KMS-11 (cell line): Measurements from ENCODE around the gene COMMD8.

Experiments
- H2AFZ ChIP-seq: fragments of 200-600 bp; sonication (generic); 2 replicates; pipeline ENCODE4 v1.6.1; 2016; ENCODE audit warnings: antibody characterized with exemption, mixed run types, low read depth
- H3K27ac ChIP-seq: fragments of 200-600 bp; sonication (generic); 2 replicates; pipeline ENCODE4 v1.6.1; 2016; ENCODE audit warnings: mild to moderate bottlenecking, mixed run types
- H3K27me3 ChIP-seq: fragments of 200-600 bp; sonication (generic); 2 replicates; pipeline ENCODE4 v1.6.1; 2017; ENCODE audit warnings: mild to moderate bottlenecking, low read depth, mixed run types, moderate library complexity; ENCODE audit not compliant: insufficient read depth
- H3K36me3 ChIP-seq: fragments of 200-600 bp; sonication (generic); 2 replicates; pipeline ENCODE4 v1.6.1; 2017; ENCODE audit warnings: mild to moderate bottlenecking, mixed run types; ENCODE audit not compliant: insufficient read depth
- H3K4me1 ChIP-seq: fragments of 200-600 bp; sonication (generic); 2 replicates; pipeline ENCODE4 v1.6.1; 2016; ENCODE audit warnings: mild to moderate bottlenecking, low read depth, mixed run types; ENCODE audit not compliant: poor library complexity, severe bottlenecking
- H3K4me2 ChIP-seq: fragments of 200-600 bp; sonication (generic); 2 replicates; pipeline ENCODE4 v1.7.0; 2016; ENCODE audit warnings: mild to moderate bottlenecking, mixed run types
- H3K4me3 ChIP-seq: fragments of 200-600 bp; sonication (generic); IDR thresholded peaks from 2 replicates; pipeline ENCODE4 v1.6.1; 2017; ENCODE audit warnings: low read depth, low read length, mixed read lengths; ENCODE audit not compliant: insufficient read depth
- H3K79me2 ChIP-seq: fragments of 200-600 bp; sonication (generic); 2 replicates; pipeline ENCODE4 v1.6.1; 2016; ENCODE audit warnings: low read depth, mixed run types; ENCODE audit not compliant: insufficient read depth
- H3K9ac ChIP-seq: fragments of 200-600 bp; sonication (generic); 2 replicates; pipeline ENCODE4 v1.6.1; 2016; ENCODE audit warnings: mild to moderate bottlenecking, mixed run types
- H4K20me1 ChIP-seq: fragments of 200-600 bp; sonication (generic); 2 replicates; pipeline ENCODE4 v1.6.1; 2016; ENCODE audit warnings: mild to moderate bottlenecking, mixed run types; ENCODE audit not compliant: insufficient read depth
- TF ChIP-seq, protein P1 (sequence below): fragments of 200-600 bp; sonication (generic); conservative IDR thresholded peaks from 2 replicates; pipeline ENCODE4 v1.6.1; 2017; ENCODE audit warnings: low read depth, mild to moderate bottlenecking, antibody characterized with exemption, low read length, moderate library complexity, mixed read lengths

Gene COMMD8

DNA sequence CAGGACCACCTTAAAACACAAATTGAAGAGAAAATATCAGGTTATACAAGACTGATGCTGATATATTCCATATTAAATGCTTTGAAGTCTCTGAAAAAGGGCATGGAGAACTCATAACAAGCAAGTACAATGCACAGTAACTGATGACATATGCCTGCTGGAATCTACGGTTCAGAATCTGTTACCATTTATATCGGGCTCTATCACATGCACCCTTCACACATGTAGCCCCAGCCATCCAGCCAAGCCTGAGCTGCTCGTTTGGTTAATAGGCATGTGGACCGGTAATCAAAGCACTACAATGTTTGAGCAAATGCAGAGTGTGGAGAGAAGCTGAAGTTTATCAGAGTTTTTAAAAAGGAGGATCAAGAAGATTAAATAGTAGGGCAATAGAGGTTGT is 11.8 kb downstream of the COMMD8 start:
- H3K4me1 ChIP-seq: no peaks in the 10 kb centered on the region
- no peaks in the 10 kb centered on the region for H3K27me3 ChIP-seq
- no peaks in the 10 kb centered on the region for H4K20me1 ChIP-seq
- TF ChIP-seq, protein P1, sequence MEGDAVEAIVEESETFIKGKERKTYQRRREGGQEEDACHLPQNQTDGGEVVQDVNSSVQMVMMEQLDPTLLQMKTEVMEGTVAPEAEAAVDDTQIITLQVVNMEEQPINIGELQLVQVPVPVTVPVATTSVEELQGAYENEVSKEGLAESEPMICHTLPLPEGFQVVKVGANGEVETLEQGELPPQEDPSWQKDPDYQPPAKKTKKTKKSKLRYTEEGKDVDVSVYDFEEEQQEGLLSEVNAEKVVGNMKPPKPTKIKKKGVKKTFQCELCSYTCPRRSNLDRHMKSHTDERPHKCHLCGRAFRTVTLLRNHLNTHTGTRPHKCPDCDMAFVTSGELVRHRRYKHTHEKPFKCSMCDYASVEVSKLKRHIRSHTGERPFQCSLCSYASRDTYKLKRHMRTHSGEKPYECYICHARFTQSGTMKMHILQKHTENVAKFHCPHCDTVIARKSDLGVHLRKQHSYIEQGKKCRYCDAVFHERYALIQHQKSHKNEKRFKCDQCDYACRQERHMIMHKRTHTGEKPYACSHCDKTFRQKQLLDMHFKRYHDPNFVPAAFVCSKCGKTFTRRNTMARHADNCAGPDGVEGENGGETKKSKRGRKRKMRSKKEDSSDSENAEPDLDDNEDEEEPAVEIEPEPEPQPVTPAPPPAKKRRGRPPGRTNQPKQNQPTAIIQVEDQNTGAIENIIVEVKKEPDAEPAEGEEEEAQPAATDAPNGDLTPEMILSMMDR: no peak
- H3K9ac ChIP-seq: no peak overlapping the region
- no peaks in the 10 kb centered on the region for H3K36me3 ChIP-seq
- no peak overlapping the region for H3K4me3 ChIP-seq
- H3K27ac ChIP-seq: no peak overlapping the region
- H2AFZ ChIP-seq: no peak overlapping the region
- H3K4me2 ChIP-seq: no peak overlapping the region
- no peaks in the 10 kb centered on the region for H3K79me2 ChIP-seq

DNA sequence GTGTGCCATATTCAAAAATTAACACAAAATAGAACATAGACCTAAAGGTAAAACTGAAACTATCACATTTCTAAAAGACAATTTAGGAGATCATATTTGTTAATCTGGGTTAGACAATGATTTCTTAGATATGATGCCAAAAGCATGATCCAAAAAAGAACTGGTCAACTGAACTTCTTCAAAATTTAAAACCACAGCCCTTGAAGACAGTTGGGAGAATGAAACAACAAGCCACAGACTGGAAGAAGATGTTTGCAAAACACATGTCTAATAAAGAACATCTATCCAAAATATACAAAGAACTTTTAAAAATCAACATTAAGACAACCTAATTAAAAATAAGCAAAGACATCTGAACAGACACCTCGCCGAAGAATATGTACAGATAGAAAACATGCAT is 19.5 kb downstream of the COMMD8 start:
- Histone ChIP-seq H3K36me3 (no peaks in the 10 kb centered on the region), H3K4me1 (no peaks in the 10 kb centered on the region), H3K4me2 (no peak overlapping the region), H3K27me3 (no peaks in the 10 kb centered on the region), H3K27ac (no peak overlapping the region), H4K20me1 (no peaks in the 10 kb centered on the region), H3K79me2 (no peaks in the 10 kb centered on the region), H2AFZ (no peak overlapping the region), H3K9ac (no peak overlapping the region), H3K4me3 (no peak overlapping the region)
- TF ChIP-seq, protein P1: no peak

DNA sequence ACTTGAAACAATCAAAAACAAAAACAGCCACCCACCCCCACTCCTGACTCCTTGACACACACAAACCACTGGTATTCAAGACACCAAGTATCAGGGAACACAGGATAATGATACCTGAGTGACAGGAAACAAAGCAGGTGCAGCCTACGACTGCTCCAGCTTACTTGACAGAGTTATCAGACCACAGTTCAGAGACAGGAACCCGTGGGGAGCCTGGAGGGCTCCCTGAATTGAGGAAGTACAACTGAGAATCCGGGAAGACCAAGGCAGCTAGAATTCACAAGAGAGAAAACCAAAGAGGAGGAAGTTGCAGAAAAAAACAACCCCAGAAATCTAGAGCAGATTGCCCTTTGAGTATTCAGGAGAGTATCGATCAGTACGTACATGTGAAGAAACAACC is 20.5 kb downstream of the COMMD8 start:
- no peaks in the 10 kb centered on the region for H3K27me3 ChIP-seq
- H3K4me1 ChIP-seq: no peaks in the 10 kb centered on the region
- H2AFZ ChIP-seq: no peak overlapping the region
- no peak overlapping the region for H3K4me2 ChIP-seq
- no peaks in the 10 kb centered on the region for H3K36me3 ChIP-seq
- H3K79me2 ChIP-seq: no peaks in the 10 kb centered on the region
- TF ChIP-seq, protein P1: no peak
- no peak overlapping the region for H3K27ac ChIP-seq
- H3K4me3 ChIP-seq: no peak overlapping the region
- H3K9ac ChIP-seq: no peak overlapping the region
- no peaks in the 10 kb centered on the region for H4K20me1 ChIP-seq

DNA sequence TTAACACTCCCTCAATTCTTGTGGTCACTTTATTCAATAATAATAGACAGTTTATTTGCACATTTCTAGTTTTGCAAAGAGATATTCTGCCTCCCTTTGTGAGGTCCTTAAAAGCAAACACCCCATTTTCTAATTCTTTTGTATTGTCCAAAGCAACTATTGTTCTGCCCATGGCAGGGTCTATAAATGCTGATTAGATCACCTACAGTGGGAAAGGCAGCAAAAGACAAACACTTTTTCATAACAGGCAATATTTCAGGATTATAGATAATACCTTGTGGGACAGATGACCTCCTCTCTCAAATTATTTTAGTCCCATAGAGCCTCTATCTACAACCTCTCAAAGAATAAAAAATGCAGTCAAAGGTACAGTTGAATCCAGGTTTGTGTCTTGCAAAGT is 28.6 kb downstream of the COMMD8 start:
- no peak overlapping the region for H3K9ac ChIP-seq
- TF ChIP-seq, protein P1: no peak
- no peaks in the 10 kb centered on the region for H4K20me1 ChIP-seq
- H3K4me3 ChIP-seq: no peak overlapping the region
- no peaks in the 10 kb centered on the region for H3K79me2 ChIP-seq
- H3K4me1 ChIP-seq: no peaks in the 10 kb centered on the region
- H2AFZ ChIP-seq: no peak overlapping the region
- no peak overlapping the region for H3K27ac ChIP-seq
- H3K27me3 ChIP-seq: no peaks in the 10 kb centered on the region
- H3K4me2 ChIP-seq: no peak overlapping the region
- no peaks in the 10 kb centered on the region for H3K36me3 ChIP-seq

DNA sequence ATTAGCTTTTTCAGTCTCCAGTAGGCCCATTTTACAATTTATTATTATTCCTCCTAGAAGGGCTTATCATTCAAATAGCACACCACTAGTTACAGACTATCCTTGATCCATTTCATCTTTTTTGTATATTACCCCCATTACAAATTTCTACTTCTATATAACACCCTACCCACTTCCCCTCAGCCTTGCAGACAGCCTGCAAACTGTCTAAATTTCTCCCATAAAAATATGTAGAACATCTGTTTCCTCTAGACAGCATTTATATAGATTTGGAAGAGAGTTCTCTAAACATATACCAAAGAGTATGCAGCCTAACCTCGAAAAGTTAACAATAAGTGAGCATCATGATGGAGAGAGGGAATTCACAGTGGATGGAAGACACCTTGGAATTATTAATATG is 30.8 kb downstream of the COMMD8 start:
- Histone ChIP-seq H3K9ac (no peak overlapping the region), H3K27ac (no peak overlapping the region), H2AFZ (no peak overlapping the region), H3K4me3 (no peak overlapping the region), H3K79me2 (no peaks in the 10 kb centered on the region), H4K20me1 (no peaks in the 10 kb centered on the region), H3K27me3 (no peaks in the 10 kb centered on the region), H3K4me1 (no peaks in the 10 kb centered on the region), H3K36me3 (no peaks in the 10 kb centered on the region), H3K4me2 (no peak overlapping the region)
- TF ChIP-seq, protein P1: no peak
